A673 (cell line): Measurements from ENCODE around the gene ATP13A1. TPM values are rescaled to one million over a fixed set of nuclear protein-coding genes. Genes with fewer than 3 reads are reported as not detected.
A peak's percentile ranks its signal among the peaks of the same experiment; 100 is the strongest.
"Not testable (repeated sequence)": the region's sequence is repeated elsewhere in the genome, so short reads cannot be mapped to it uniquely, and the experiment has no call there.

Experiments
- BruUV-seq: library from RNA; stranded (reverse); fragments of 400-500 nt; replicated peaks from 2 replicates; lab custom pipeline; 2021; lab: Mats Ljungman, UMichigan
- CTCF ChIA-PET: fragments of 300-600 bp; sonication (Branson Sonifier 250); formaldehyde crosslinking; loops from one replicate; lab custom pipeline; 2022; ENCODE audit warnings: antibody characterized with exemption; lab: Charles Lee
- POLR2A ChIA-PET: fragments of 300-600 bp; sonication (Branson Sonifier 250); formaldehyde crosslinking; loops from one replicate; lab custom pipeline; 2022; ENCODE audit warnings: antibody characterized with exemption; ENCODE audit not compliant: low non-redundant PET; lab: Charles Lee
- DNase-seq: peaks from one replicate; pipeline ENCODE4 v3.0.0-alpha.2; 2015; ENCODE audit warnings: low spot score
- H3K27ac ChIP-seq: fragments of 200-600 bp; sonication (generic); 2 replicates; pipeline ENCODE4 v1.5.1; 2016; ENCODE audit warnings: mixed run types, low read depth, mild to moderate bottlenecking, mixed read lengths, antibody characterized with exemption, low read length; ENCODE audit not compliant: poor library complexity, severe bottlenecking
- H3K27me3 ChIP-seq: fragments of 200-600 bp; sonication (generic); replicated peaks from 2 replicates; pipeline ENCODE4 v1.6.1; 2017; ENCODE audit warnings: mixed run types, low read depth, mild to moderate bottlenecking, mixed read lengths, antibody characterized with exemption, low read length; ENCODE audit not compliant: insufficient read depth, poor library complexity
- H3K36me3 ChIP-seq: fragments of 200-600 bp; sonication (generic); 2 replicates; pipeline ENCODE4 v1.6.1; 2016; ENCODE audit warnings: mixed run types, mild to moderate bottlenecking, mixed read lengths, antibody characterized with exemption, low read length; ENCODE audit not compliant: insufficient read depth, poor library complexity, severe bottlenecking
- H3K4me1 ChIP-seq: fragments of 200-600 bp; sonication (generic); 2 replicates; pipeline ENCODE4 v1.6.1; 2017; ENCODE audit warnings: mixed run types, mild to moderate bottlenecking, mixed read lengths, antibody characterized with exemption, low read length; ENCODE audit not compliant: insufficient read depth, poor library complexity, severe bottlenecking
- H3K4me3 ChIP-seq: fragments of 200-600 bp; sonication (generic); 2 replicates; pipeline ENCODE4 v1.5.1; 2016; ENCODE audit warnings: low read depth, mixed run types, mild to moderate bottlenecking, mixed read lengths, low read length; ENCODE audit not compliant: poor library complexity, severe bottlenecking
- H3K9me3 ChIP-seq: fragments of 200-600 bp; sonication (generic); 2 replicates; pipeline ENCODE4 v1.6.1; 2016; ENCODE audit warnings: mixed run types, low read depth, mild to moderate bottlenecking, mixed read lengths, antibody characterized with exemption, low read length; ENCODE audit not compliant: poor library complexity, severe bottlenecking
- CTCF ChIP-seq: fragments of 300-800, 200-600 bp; sonication (generic); conservative IDR thresholded peaks from 2 replicates; pipeline ENCODE4 v1.5.1; 2017; ENCODE audit warnings: low read depth, mild to moderate bottlenecking, antibody characterized with exemption, low read length, moderate library complexity, mixed read lengths
- EZH2 ChIP-seq: fragments of 200-600 bp; sonication (generic); IDR thresholded peaks from 2 replicates; pipeline ENCODE4 v1.6.1; 2017; ENCODE audit warnings: borderline replicate concordance, low read depth, mild to moderate bottlenecking, mixed read lengths, antibody characterized with exemption, low read length; ENCODE audit not compliant: poor library complexity, severe bottlenecking
- intact Hi-C: fragments of 100-400 bp; cut with micrococcal nuclease; formaldehyde crosslinking; loops from one replicate; pipeline ENCODE4 v1.10.0; 2022; ENCODE audit not compliant: unreplicated experiment
- total RNA-seq: library from RNA; stranded (reverse); gene quantifications from 2 replicates; pipeline ENCODE4 v1.2.3, GENCODE V29; 2021

ATP13A1 gene
- total RNA-seq, 1 experiment from 2014 or later, result 94.4 TPM

GRCh38 chr19:19687090-19687489 is 23.6 kb upstream of the ATP13A1 start:
- no peaks in the 10 kb centered on the region for H3K9me3 ChIP-seq
- ChIA-PET CTCF (no interaction called here), POLR2A (no interaction called here)
- no peaks in the 10 kb centered on the region for H3K4me1 ChIP-seq
- intact Hi-C loops, result no loop called here
- no peaks in the 10 kb centered on the region for H3K36me3 ChIP-seq
- H3K27ac ChIP-seq, result no peak overlapping the region
- no TSS peak for BruUV-seq
- no peak overlapping the region for H3K4me3 ChIP-seq
- TF ChIP-seq EZH2 (no peak), CTCF (no peak)
- H3K27me3 ChIP-seq, result no peaks in the 10 kb centered on the region
- peak; percentile 40 for DNase-seq

DNA sequence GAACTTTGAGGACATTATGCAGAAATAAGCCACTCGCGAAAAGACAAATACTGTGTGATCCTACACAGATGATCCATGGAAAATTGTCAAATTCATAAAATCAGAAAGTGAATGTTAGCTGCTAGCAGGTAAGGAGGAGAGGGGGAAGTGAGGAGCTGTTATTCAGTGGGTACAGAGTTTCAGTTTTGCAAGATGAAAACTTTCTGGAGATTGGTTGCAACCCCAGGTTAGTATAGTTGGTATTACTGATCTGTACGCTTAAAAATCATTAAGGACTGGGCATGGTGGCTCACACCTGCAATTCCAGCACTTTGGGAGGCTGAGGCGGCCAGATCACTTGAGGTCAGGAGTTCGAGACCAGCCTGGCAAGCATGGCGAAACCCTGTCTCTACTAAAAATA is 23.1 kb upstream of the ATP13A1 start:
- Histone ChIP-seq H3K27me3 (no peaks in the 10 kb centered on the region), H3K36me3 (no peaks in the 10 kb centered on the region), H3K9me3 (peaks cover under 1% of the 10 kb centered on the region), H3K4me1 (no peaks in the 10 kb centered on the region), H3K4me3 (no peak overlapping the region), H3K27ac (no peak overlapping the region)
- CTCF ChIA-PET, result no interaction called here
- TF ChIP-seq EZH2 (no peak), CTCF (no peak)
- no peak for DNase-seq
- BruUV-seq, result no TSS peak
- intact Hi-C loops, result no loop called here
- POLR2A ChIA-PET, result no interaction called here

DNA sequence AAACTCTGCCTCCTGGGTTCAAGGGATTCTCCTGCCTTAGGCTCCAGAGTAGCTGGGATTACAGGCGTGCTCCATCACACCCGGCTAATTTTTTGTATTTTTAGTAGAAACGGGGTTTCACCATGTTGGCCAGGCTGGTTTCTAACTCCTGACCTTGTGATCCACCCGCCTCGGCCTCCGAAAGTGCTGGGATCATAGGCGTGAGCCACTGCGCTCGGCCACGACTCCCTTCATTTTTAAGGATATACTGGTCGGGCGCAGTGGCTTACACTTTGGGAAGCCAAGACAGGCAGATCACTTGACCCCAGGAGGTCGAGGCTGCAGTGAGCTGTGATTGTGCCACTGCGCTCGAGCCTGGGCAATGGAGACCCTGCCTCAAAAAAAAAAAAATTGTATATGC is 22.6 kb upstream of the ATP13A1 start:
- CTCF ChIA-PET, H3K4me3 ChIP-seq, H3K9me3 ChIP-seq, H3K27ac ChIP-seq, H3K4me1 ChIP-seq, BruUV-seq, intact Hi-C loops, DNase-seq, POLR2A ChIA-PET, H3K27me3 ChIP-seq, H3K36me3 ChIP-seq: not testable (repeated sequence)
